HepG2 (cell line): ENCODE results near the gene UBE4A. TPM values are rescaled to one million over a fixed set of nuclear protein-coding genes. Genes with fewer than 3 reads are reported as not detected.
A peak's percentile ranks its signal among the peaks of the same experiment; 100 is the strongest.

Source experiments
- ATF1 ChIP-seq: IDR thresholded peaks from 2 replicates; pipeline ENCODE4 v1.6.1; 2016; ENCODE audit warnings: mild to moderate bottlenecking, control low read depth
- FLYWCH1 ChIP-seq: sonication (generic); formaldehyde crosslinking; IDR thresholded peaks from 2 replicates; pipeline ENCODE4 v1.8.1; 2023; ENCODE audit warnings: mild to moderate bottlenecking, missing genetic modification reagents
- MED8 ChIP-seq: sonication (generic); formaldehyde crosslinking; IDR thresholded peaks from 2 replicates; pipeline ENCODE4 v1.8.1; 2023; ENCODE audit warnings: mild to moderate bottlenecking, missing genetic modification reagents; ENCODE audit not compliant: insufficient replicate concordance
- NAIF1 ChIP-seq: sonication (generic); formaldehyde crosslinking; IDR thresholded peaks from 2 replicates; pipeline ENCODE4 v1.5.0; 2020; ENCODE audit warnings: mild to moderate bottlenecking, missing genetic modification reagents, borderline replicate concordance
- SOX13 ChIP-seq, 3 experiments: fragments of 450-650 bp in 1 of 3; sonication (generic) in 1 of 3; formaldehyde crosslinking in 1 of 3; IDR thresholded peaks in 2 of 3; conservative IDR thresholded peaks in 1 of 3; 2 replicates each; pipeline versions ENCODE4 v1.5.0 to v1.6.1; 2016 to 2020; ENCODE audit warnings: antibody characterized with exemption in 1 of 3, mild to moderate bottlenecking in 1 of 3, missing compliant biosample characterization in 1 of 3, missing genetic modification reagents in 1 of 3, moderate library complexity in 1 of 3
- TRIM24 ChIP-seq: sonication (generic); formaldehyde crosslinking; IDR thresholded peaks from 2 replicates; pipeline ENCODE4 v1.8.0; 2022; ENCODE audit warnings: mild to moderate bottlenecking, missing genetic modification reagents
- ZFP82 ChIP-seq: sonication (generic); formaldehyde crosslinking; IDR thresholded peaks from 2 replicates; pipeline ENCODE4 v1.5.1; 2020; ENCODE audit warnings: mild to moderate bottlenecking, missing genetic modification reagents, borderline replicate concordance
- ZNF720 ChIP-seq: sonication (generic); formaldehyde crosslinking; IDR thresholded peaks from 2 replicates; pipeline ENCODE4 v1.4.0; 2020; ENCODE audit warnings: missing genetic modification reagents
- ZNF772 ChIP-seq: sonication (generic); formaldehyde crosslinking; IDR thresholded peaks from 2 replicates; pipeline ENCODE4 v1.5.0; 2020; ENCODE audit warnings: mild to moderate bottlenecking, missing genetic modification reagents
- polyA plus RNA-seq, 8 experiments: library from polyadenylated mRNA; depleted of rRNA in 3 of 8; stranded (reverse) in 7 of 8; unstranded in 1 of 8; fragments of >200 nt; fragmentation: Illumina TruSeq in 4 of 8; extraction: Trizol in 4 of 8; gene quantifications; 2 replicates each; pipeline versions ENCODE4 v1.2.1 to v1.2.3, GENCODE V29; 2011 to 2016; ENCODE audit warnings: low read depth in 4 of 8, missing spikeins in 1 of 8, mixed read lengths in 1 of 8; ENCODE audit not compliant: insufficient read depth in 1 of 8
- total RNA-seq, 5 experiments: library from RNA; depleted of rRNA; stranded (reverse); fragments of >200 nt; fragmentation: Illumina TruSeq; extraction: Trizol; gene quantifications; 2 replicates each; pipeline ENCODE4 v1.2.3, GENCODE V29; 2016; ENCODE audit warnings: low read depth in 1 of 5
- TF ChIP-seq, protein P1 (sequence below): sonication (generic); formaldehyde crosslinking; IDR thresholded peaks from 2 replicates; pipeline ENCODE4; 2020; ENCODE audit warnings: missing genetic modification reagents, mild to moderate bottlenecking, borderline replicate concordance
- TF ChIP-seq, protein P2 (sequence below): sonication (generic); formaldehyde crosslinking; IDR thresholded peaks from 2 replicates; pipeline ENCODE4 v1.4.0; 2020; ENCODE audit warnings: missing genetic modification reagents
- TF ChIP-seq, protein P3 (sequence below): sonication (generic); formaldehyde crosslinking; IDR thresholded peaks from one replicate; pipeline ENCODE4 v1.5.1; 2020; ENCODE audit warnings: mild to moderate bottlenecking, missing genetic modification reagents; ENCODE audit errors: not compliant biosample characterization
- TF ChIP-seq, protein P4 (sequence below): sonication (generic); formaldehyde crosslinking; conservative IDR thresholded peaks from 2 replicates; pipeline ENCODE4 v1.8.0; 2022; ENCODE audit warnings: mild to moderate bottlenecking, moderate library complexity, missing genetic modification reagents

The UBE4A gene
- total and polyA plus RNA-seq, 2 of the 13 experiments (the other 11 are each of a cell fraction or from before 2014, with no cell fraction given), result 15.1 to 32.7 TPM

DNA sequence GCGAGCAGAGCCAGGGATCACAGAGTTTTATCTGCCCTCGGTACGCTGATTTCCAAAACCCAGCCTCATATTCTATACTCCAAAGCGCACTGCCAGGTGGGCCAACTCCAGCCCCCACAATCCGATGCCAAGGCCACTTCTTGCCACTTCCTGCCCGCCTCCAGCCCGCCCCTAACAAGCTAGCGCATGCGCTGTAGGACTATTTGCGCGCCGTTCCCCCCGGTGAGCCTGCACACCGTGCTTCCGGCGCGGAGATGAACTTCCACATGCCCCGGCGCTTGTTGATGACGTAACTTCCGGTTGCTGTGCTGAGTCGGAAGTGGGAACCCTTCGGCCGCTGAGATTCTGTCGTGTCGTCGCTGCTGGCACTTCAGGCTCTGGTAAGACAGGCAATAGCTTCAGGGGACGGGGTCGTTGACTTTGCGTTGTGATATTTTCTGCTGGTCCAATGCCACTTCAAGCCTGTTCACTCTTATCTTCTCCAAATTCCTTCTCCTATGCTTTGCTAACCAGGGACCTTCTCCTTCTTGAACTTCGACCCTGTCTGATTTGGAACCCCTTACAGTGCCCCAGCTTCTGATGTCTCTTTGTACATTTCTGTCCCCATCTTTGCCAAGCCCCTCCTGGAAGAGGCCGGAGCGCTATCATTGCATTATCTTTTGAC, at the start of gene UBE4A (continued):
- TF ChIP-seq, protein P1, sequence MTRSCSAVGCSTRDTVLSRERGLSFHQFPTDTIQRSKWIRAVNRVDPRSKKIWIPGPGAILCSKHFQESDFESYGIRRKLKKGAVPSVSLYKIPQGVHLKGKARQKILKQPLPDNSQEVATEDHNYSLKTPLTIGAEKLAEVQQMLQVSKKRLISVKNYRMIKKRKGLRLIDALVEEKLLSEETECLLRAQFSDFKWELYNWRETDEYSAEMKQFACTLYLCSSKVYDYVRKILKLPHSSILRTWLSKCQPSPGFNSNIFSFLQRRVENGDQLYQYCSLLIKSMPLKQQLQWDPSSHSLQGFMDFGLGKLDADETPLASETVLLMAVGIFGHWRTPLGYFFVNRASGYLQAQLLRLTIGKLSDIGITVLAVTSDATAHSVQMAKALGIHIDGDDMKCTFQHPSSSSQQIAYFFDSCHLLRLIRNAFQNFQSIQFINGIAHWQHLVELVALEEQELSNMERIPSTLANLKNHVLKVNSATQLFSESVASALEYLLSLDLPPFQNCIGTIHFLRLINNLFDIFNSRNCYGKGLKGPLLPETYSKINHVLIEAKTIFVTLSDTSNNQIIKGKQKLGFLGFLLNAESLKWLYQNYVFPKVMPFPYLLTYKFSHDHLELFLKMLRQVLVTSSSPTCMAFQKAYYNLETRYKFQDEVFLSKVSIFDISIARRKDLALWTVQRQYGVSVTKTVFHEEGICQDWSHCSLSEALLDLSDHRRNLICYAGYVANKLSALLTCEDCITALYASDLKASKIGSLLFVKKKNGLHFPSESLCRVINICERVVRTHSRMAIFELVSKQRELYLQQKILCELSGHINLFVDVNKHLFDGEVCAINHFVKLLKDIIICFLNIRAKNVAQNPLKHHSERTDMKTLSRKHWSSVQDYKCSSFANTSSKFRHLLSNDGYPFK (CRISPR knock-in tag), result peak; percentile 95
- TF ChIP-seq, protein P2, sequence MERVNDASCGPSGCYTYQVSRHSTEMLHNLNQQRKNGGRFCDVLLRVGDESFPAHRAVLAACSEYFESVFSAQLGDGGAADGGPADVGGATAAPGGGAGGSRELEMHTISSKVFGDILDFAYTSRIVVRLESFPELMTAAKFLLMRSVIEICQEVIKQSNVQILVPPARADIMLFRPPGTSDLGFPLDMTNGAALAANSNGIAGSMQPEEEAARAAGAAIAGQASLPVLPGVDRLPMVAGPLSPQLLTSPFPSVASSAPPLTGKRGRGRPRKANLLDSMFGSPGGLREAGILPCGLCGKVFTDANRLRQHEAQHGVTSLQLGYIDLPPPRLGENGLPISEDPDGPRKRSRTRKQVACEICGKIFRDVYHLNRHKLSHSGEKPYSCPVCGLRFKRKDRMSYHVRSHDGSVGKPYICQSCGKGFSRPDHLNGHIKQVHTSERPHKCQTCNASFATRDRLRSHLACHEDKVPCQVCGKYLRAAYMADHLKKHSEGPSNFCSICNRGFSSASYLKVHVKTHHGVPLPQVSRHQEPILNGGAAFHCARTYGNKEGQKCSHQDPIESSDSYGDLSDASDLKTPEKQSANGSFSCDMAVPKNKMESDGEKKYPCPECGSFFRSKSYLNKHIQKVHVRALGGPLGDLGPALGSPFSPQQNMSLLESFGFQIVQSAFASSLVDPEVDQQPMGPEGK (CRISPR knock-in tag), result peak; percentile 71
- no peak for TF ChIP-seq SOX13 (IDR thresholded peaks at IDR 0.05)
- TF ChIP-seq SOX13 (CRISPR knock-in tag; conservative IDR thresholded peaks at IDR 0.05 in 1 of 2, IDR thresholded peaks at IDR 0.05 in 1 of 2), result no peak; a peak in 1 of 4 replicates
- TF ChIP-seq MED8 (CRISPR knock-in tag), result no peak
- TF ChIP-seq ATF1, result peak; percentile 99
- no peak for TF ChIP-seq FLYWCH1 (CRISPR knock-in tag)
- no peak for TF ChIP-seq ZFP82
- no peak for TF ChIP-seq NAIF1
- TF ChIP-seq, protein P3, sequence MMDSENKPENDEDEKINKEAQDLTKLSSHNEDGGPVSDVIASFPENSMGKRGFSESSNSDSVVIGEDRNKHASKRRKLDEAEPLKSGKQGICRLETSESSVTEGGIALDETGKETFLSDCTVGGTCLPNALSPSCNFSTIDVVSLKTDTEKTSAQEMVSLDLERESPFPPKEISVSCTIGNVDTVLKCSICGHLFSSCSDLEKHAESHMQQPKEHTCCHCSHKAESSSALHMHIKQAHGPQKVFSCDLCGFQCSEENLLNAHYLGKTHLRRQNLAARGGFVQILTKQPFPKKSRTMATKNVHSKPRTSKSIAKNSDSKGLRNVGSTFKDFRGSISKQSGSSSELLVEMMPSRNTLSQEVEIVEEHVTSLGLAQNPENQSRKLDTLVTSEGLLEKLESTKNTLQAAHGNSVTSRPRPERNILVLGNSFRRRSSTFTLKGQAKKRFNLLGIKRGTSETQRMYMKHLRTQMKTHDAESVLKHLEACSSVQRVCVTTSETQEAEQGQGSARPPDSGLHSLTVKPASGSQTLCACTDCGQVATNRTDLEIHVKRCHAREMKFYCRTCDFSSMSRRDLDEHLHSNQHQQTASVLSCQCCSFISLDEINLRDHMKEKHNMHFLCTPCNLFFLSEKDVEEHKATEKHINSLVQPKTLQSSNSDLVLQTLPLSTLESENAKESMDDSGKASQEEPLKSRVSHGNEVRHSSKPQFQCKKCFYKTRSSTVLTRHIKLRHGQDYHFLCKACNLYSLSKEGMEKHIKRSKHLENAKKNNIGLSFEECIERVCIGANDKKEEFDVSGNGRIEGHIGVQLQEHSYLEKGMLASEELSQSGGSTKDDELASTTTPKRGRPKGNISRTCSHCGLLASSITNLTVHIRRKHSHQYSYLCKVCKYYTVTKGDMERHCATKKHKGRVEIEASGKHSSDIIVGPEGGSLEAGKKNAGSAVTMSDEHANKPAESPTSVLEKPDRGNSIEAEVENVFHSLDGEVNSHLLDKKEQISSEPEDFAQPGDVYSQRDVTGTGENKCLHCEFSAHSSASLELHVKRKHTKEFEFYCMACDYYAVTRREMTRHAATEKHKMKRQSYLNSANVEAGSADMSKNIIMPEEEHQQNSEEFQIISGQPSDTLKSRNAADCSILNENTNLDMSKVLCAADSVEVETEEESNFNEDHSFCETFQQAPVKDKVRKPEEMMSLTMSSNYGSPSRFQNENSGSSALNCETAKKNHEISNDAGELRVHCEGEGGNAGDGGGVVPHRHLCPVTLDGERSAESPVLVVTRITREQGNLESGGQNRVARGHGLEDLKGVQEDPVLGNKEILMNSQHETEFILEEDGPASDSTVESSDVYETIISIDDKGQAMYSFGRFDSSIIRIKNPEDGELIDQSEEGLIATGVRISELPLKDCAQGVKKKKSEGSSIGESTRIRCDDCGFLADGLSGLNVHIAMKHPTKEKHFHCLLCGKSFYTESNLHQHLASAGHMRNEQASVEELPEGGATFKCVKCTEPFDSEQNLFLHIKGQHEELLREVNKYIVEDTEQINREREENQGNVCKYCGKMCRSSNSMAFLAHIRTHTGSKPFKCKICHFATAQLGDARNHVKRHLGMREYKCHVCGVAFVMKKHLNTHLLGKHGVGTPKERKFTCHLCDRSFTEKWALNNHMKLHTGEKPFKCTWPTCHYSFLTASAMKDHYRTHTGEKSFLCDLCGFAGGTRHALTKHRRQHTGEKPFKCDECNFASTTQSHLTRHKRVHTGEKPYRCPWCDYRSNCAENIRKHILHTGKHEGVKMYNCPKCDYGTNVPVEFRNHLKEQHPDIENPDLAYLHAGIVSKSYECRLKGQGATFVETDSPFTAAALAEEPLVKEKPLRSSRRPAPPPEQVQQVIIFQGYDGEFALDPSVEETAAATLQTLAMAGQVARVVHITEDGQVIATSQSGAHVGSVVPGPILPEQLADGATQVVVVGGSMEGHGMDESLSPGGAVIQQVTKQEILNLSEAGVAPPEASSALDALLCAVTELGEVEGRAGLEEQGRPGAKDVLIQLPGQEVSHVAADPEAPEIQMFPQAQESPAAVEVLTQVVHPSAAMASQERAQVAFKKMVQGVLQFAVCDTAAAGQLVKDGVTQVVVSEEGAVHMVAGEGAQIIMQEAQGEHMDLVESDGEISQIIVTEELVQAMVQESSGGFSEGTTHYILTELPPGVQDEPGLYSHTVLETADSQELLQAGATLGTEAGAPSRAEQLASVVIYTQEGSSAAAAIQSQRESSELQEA (CRISPR knock-in tag), result no peak
- TF ChIP-seq TRIM24, result no peak
- no peak for TF ChIP-seq ZNF720
- TF ChIP-seq ZNF772 (CRISPR knock-in tag), result 0 out of 2 replicates have a peak, but pooled peaks have one; percentile 29
- TF ChIP-seq, protein P4, sequence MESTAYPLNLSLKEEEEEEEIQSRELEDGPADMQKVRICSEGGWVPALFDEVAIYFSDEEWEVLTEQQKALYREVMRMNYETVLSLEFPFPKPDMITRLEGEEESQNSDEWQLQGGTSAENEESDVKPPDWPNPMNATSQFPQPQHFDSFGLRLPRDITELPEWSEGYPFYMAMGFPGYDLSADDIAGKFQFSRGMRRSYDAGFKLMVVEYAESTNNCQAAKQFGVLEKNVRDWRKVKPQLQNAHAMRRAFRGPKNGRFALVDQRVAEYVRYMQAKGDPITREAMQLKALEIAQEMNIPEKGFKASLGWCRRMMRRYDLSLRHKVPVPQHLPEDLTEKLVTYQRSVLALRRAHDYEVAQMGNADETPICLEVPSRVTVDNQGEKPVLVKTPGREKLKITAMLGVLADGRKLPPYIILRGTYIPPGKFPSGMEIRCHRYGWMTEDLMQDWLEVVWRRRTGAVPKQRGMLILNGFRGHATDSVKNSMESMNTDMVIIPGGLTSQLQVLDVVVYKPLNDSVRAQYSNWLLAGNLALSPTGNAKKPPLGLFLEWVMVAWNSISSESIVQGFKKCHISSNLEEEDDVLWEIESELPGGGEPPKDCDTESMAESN (CRISPR knock-in tag), result no peak
